ENCODE results near the gene LRRC45. TPM values are rescaled to one million over a fixed set of nuclear protein-coding genes. Genes with fewer than 3 reads are reported as not detected.

Gene LRRC45
- total and polyA plus RNA-seq, 2 experiments from 2014 or later, result 16.1 to 40.7 TPM

DNA sequence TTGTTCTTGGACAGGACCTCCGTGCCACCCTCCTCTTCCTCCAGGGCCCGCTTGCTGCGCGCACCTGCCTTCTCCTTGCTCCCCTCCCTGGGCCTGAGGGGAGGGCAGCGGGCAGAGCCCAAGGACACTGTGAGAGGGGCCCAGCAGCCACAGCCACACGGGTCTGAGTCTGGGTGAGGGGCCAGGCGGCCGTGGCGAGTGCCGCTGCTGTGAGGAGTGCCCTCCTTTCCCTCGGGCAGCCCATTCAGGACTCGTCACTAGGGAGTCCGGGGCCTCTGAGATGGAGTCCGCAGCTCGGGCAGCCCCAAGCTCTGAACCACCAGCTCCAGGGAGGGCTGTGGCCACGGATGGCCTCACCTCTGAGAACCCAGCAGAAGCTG is 36.9 kb downstream of the LRRC45 start (continued):
- no peak for TF ChIP-seq ZNF462 (CRISPR knock-in tag; IDR thresholded peaks at IDR 0.05)
- no peak for TF ChIP-seq STAT1 (IDR thresholded peaks at IDR 0.05; ENCODE audit: unreplicated experiment)
- no peak for TF ChIP-seq NANOG (IDR thresholded peaks at IDR 0.05; ENCODE audit: borderline replicate concordance)
- TF ChIP-seq ZNF114 (CRISPR knock-in tag; IDR thresholded peaks at IDR 0.05), result no peak
- no peak for TF ChIP-seq CREB1 (CRISPR knock-in tag; IDR thresholded peaks at IDR 0.05; ENCODE audit: low read depth)
- no peak for TF ChIP-seq ETS1 (IDR thresholded peaks at IDR 0.05)

DNA sequence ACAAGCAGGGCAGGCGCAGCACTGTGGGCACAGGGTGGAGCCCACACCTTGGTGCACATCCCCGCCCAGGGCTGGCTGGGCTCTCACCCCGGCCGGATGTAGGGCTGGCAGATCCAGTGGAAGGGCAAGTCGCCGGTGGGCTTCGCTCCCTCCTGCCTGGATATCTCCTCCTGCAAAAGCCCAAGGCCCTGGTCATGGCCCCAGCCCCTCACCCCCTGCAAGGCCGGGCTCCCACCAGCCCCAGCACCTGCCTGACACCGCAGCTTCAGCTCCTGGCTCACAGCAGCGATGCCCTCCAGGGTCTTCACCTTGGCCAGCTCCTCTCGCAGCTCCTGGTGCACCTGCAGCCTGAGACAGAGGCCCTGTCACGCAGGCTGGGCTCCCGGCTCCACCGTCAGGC is 37.5 kb downstream of the LRRC45 start:
- H3K4me2 ChIP-seq, result no peak overlapping the region
- no peak for TF ChIP-seq EZH2phosphoT487 (IDR thresholded peaks at IDR 0.05; ENCODE audit: unreplicated experiment)
- TF ChIP-seq ETS1 (IDR thresholded peaks at IDR 0.05), result no peak
- no peak for TF ChIP-seq ZNF331 (CRISPR knock-in tag; IDR thresholded peaks at IDR 0.05; ENCODE audit: low read depth)
- TF ChIP-seq EZH2 (IDR thresholded peaks at IDR 0.05; ENCODE audit: low read depth, unreplicated experiment), result no peak
- TF ChIP-seq JUNB (IDR thresholded peaks at IDR 0.05; ENCODE audit: unreplicated experiment), result no peak
- no peak for TF ChIP-seq POLR2AphosphoS5 (IDR thresholded peaks at IDR 0.05; ENCODE audit: low read depth)

More for the DNA sequence above, 37.5 kb downstream of the LRRC45 start:
- Histone ChIP-seq H3K36me3 (ENCODE audit: insufficient read depth) (peaks cover 4% of the 10 kb centered on the region; the same call in 1 of the 2 replicates), H3K27ac (ENCODE audit: low read depth) (no peak overlapping the region), H3K4me3 (no peak overlapping the region), H4K20me1 (replicated peaks; ENCODE audit: insufficient read depth) (no peaks in the 10 kb centered on the region), H3K4me1 (ENCODE audit: insufficient read depth) (no peaks in the 10 kb centered on the region), H3K27me3 (ENCODE audit: insufficient read depth) (no peaks in the 10 kb centered on the region), H3F3A (replicated peaks; ENCODE audit: low read depth) (peaks cover 3% of the 10 kb centered on the region; the same call in 1 of the 2 replicates), H3K9me2 (ENCODE audit: insufficient read depth) (no peaks in the 10 kb centered on the region), H2AFZ (no peak overlapping the region), H3K79me2 (replicated peaks; ENCODE audit: insufficient read depth) (no peaks in the 10 kb centered on the region)
- Mint-ChIP-seq H3K27ac (no peak overlapping the region), H3K9me3 (no peaks in the 10 kb centered on the region), H3K4me1 (no peaks in the 10 kb centered on the region), H3K36me3 (ENCODE audit: low read depth) (peaks cover 16% of the 10 kb centered on the region), H3K27me3 (ENCODE audit: insufficient read depth, low read depth, poor library complexity) (peaks cover 8% of the 10 kb centered on the region), H3K4me3 (no peak overlapping the region)
- DNase-seq (ENCODE audit: low spot score) (no peak), ATAC-seq (no peak)
